HEK293 (cell line): ENCODE data around the gene MCM5.

ENCODE experiments used
- CTCF ChIA-PET: fragments of 350-600 bp; formaldehyde crosslinking; extraction: SDS; loops from one replicate; lab custom pipeline; 2021; ENCODE audit warnings: antibody characterized with exemption; lab: Yijun Ruan, JAX
- POLR2A ChIA-PET: fragments of 300-600 bp; formaldehyde crosslinking; extraction: SDS; loops from one replicate; lab custom pipeline; 2020; ENCODE audit warnings: antibody characterized with exemption, inconsistent platforms; lab: Yijun Ruan, JAX
- H3K27ac ChIP-seq: fragments of 200-500 bp; sonication (Bioruptor generic); 2 replicates; pipeline ENCODE4 v1.5.1; 2014; ENCODE audit warnings: low read depth, low read length, control low read depth, inconsistent platforms; ENCODE audit errors: extremely low read depth
- H3K36me3 ChIP-seq, 2 experiments: fragments of 200-500 bp in 1 of 2; sonication (Bioruptor generic) in 1 of 2; 1 replicate in 1 of 2; 2 replicates in 1 of 2; pipeline ENCODE4 v1.5.1; 2014 to 2017; ENCODE audit warnings: inconsistent platforms in 2 of 2, low read length in 2 of 2; ENCODE audit not compliant: control insufficient read depth in 2 of 2, insufficient read depth in 1 of 2
- H3K4me1 ChIP-seq: fragments of 200-500 bp; sonication (Bioruptor generic); 2 replicates; pipeline ENCODE4 v1.5.1; 2014; ENCODE audit warnings: mild to moderate bottlenecking, low read length, inconsistent platforms; ENCODE audit not compliant: control insufficient read depth, insufficient read depth
- H3K4me3 ChIP-seq: 2 replicates; pipeline ENCODE4 v1.5.1; 2011; ENCODE audit warnings: low read depth, mild to moderate bottlenecking, control low read depth, low read length, moderate library complexity
- H3K9me3 ChIP-seq: fragments of 200-500 bp; sonication (Bioruptor generic); 2 replicates; pipeline ENCODE4 v1.5.1; 2014; ENCODE audit warnings: low read depth, low read length, inconsistent platforms; ENCODE audit not compliant: control insufficient read depth, insufficient read depth
- BCL11A ChIP-seq: fragments of 450-650 bp; formaldehyde crosslinking; IDR thresholded peaks from 2 replicates; pipeline ENCODE4 v1.5.1; 2016; ENCODE audit warnings: low read depth, missing biosample characterization, missing genetic modification characterization
- KLF8 ChIP-seq: fragments of 450-650 bp; formaldehyde crosslinking; IDR thresholded peaks from 2 replicates; pipeline ENCODE4 v1.5.1; 2016; ENCODE audit warnings: missing biosample characterization, missing genetic modification characterization
- SCRT1 ChIP-seq: fragments of 450-650 bp; formaldehyde crosslinking; IDR thresholded peaks from 2 replicates; pipeline ENCODE4 v1.5.1; 2016; ENCODE audit warnings: missing biosample characterization, missing genetic modification characterization, borderline replicate concordance
- SP3 ChIP-seq: fragments of 450-650 bp; formaldehyde crosslinking; IDR thresholded peaks from 2 replicates; pipeline ENCODE4 v1.5.1; 2016; ENCODE audit warnings: missing biosample characterization, missing genetic modification characterization
- YY2 ChIP-seq: fragments of 450-650 bp; formaldehyde crosslinking; IDR thresholded peaks from 2 replicates; pipeline ENCODE4 v1.5.1; 2016; ENCODE audit warnings: missing biosample characterization, missing genetic modification characterization
- ZBTB1 ChIP-seq: fragments of 450-650 bp; formaldehyde crosslinking; IDR thresholded peaks from 2 replicates; pipeline ENCODE4 v1.5.1; 2016; ENCODE audit warnings: missing biosample characterization, missing genetic modification characterization
- ZBTB11 ChIP-seq: fragments of 450-650 bp; formaldehyde crosslinking; conservative IDR thresholded peaks from 2 replicates; pipeline ENCODE4 v1.5.1; 2016; ENCODE audit warnings: low read depth, missing biosample characterization, missing genetic modification characterization
- ZFP69B ChIP-seq: fragments of 450-650 bp; formaldehyde crosslinking; IDR thresholded peaks from 2 replicates; pipeline ENCODE4 v1.5.1; 2016; ENCODE audit warnings: missing biosample characterization, missing genetic modification characterization
- ZNF175 ChIP-seq: fragments of 450-650 bp; formaldehyde crosslinking; IDR thresholded peaks from 2 replicates; pipeline ENCODE4 v1.5.1; 2016; ENCODE audit warnings: missing biosample characterization, missing genetic modification characterization
- ZNF2 ChIP-seq: fragments of 450-650 bp; formaldehyde crosslinking; IDR thresholded peaks from 2 replicates; pipeline ENCODE4 v1.5.1; 2016; ENCODE audit warnings: missing biosample characterization, missing genetic modification characterization
- ZNF350 ChIP-seq: fragments of 450-650 bp; formaldehyde crosslinking; IDR thresholded peaks from 2 replicates; pipeline ENCODE4 v1.5.0; 2017; ENCODE audit warnings: missing biosample characterization, mild to moderate bottlenecking, missing genetic modification characterization
- ZNF449 ChIP-seq: fragments of 450-650 bp; formaldehyde crosslinking; IDR thresholded peaks from 2 replicates; pipeline ENCODE4 v1.5.1; 2017; ENCODE audit warnings: missing biosample characterization, mild to moderate bottlenecking, missing genetic modification characterization, moderate library complexity
- ZNF510 ChIP-seq: fragments of 450-650 bp; formaldehyde crosslinking; IDR thresholded peaks from 2 replicates; pipeline ENCODE4 v1.5.1; 2018; ENCODE audit warnings: mild to moderate bottlenecking, missing genetic modification characterization, missing biosample characterization; ENCODE audit not compliant: insufficient replicate concordance
- ZNF555 ChIP-seq: fragments of 450-650 bp; formaldehyde crosslinking; conservative IDR thresholded peaks from 2 replicates; pipeline ENCODE4 v1.5.1; 2017; ENCODE audit warnings: missing biosample characterization, mild to moderate bottlenecking, missing genetic modification characterization, inconsistent platforms
- ZNF580 ChIP-seq: fragments of 450-650 bp; formaldehyde crosslinking; IDR thresholded peaks from 2 replicates; pipeline ENCODE4 v1.5.1; 2016; ENCODE audit warnings: missing biosample characterization, missing genetic modification characterization
- TF ChIP-seq, protein P1 (sequence below): fragments of 450-650 bp; formaldehyde crosslinking; IDR thresholded peaks from 2 replicates; pipeline ENCODE4 v1.5.1; 2016; ENCODE audit warnings: missing biosample characterization, missing genetic modification characterization
- TF ChIP-seq, protein P2 (sequence below): fragments of 450-650 bp; formaldehyde crosslinking; IDR thresholded peaks from 2 replicates; pipeline ENCODE4 v1.5.1; 2016; ENCODE audit warnings: missing biosample characterization, missing genetic modification characterization

The MCM5 gene

GRCh38 chr22:35418731-35419130, 18.8 kb downstream of the MCM5 start (continued):
- TF ChIP-seq ZBTB11 (no peak), ZNF580 (tag by site-specific recombination) (no peak), ZNF510 (no peak), SP3 (tag by site-specific recombination) (no peak), YY2 (no peak), ZNF175 (tag by site-specific recombination) (no peak), ZNF350 (tag by site-specific recombination) (no peak), BCL11A (tag by site-specific recombination) (no peak), ZNF555 (tag by site-specific recombination) (no peak), KLF8 (tag by site-specific recombination) (no peak), ZNF2 (tag by site-specific recombination) (no peak)
- TF ChIP-seq, protein P1, sequence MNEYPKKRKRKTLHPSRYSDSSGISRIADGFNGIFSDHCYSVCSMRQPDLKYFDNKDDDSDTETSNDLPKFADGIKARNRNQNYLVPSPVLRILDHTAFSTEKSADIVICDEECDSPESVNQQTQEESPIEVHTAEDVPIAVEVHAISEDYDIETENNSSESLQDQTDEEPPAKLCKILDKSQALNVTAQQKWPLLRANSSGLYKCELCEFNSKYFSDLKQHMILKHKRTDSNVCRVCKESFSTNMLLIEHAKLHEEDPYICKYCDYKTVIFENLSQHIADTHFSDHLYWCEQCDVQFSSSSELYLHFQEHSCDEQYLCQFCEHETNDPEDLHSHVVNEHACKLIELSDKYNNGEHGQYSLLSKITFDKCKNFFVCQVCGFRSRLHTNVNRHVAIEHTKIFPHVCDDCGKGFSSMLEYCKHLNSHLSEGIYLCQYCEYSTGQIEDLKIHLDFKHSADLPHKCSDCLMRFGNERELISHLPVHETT, result no peak
- TF ChIP-seq, protein P2, sequence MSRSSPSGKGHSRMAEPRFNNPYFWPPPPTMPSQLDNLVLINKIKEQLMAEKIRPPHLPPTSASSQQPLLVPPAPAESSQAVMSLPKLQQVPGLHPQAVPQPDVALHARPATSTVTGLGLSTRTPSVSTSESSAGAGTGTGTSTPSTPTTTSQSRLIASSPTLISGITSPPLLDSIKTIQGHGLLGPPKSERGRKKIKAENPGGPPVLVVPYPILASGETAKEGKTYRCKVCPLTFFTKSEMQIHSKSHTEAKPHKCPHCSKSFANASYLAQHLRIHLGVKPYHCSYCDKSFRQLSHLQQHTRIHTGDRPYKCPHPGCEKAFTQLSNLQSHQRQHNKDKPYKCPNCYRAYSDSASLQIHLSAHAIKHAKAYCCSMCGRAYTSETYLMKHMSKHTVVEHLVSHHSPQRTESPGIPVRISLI (tag by site-specific recombination), result no peak

DNA sequence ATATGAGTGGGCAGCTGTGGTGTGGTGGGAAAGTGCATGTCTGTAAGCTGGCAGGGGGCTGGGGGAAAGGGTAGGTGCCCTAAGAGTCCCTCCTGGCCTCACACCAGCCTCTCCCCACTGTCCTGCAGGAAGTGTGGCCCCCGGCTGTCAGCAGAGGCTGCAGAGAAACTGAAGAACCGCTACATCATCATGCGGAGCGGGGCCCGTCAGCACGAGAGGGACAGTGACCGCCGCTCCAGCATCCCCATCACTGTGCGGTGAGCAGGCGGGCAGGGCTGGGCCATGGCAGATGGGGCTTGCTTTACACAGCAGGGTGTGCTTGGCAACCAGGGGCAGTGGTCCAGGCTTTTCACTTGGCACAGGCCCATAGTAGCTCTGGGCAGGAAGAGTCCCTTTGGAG, 19.8 kb downstream of the MCM5 start:
- TF ChIP-seq SCRT1 (no peak), ZBTB1 (tag by site-specific recombination) (no peak), ZNF449 (tag by site-specific recombination) (no peak), ZFP69B (tag by site-specific recombination) (no peak)
- ChIA-PET POLR2A (interaction anchor here (0.9 to 1.8 kb wide), 3 partner anchors 9 to 69 kb away, joined by 3 to 8 read pairs (median 3); no protein-coding TSS in a partner anchor), CTCF (interaction anchor here (0.6 to 1.5 kb wide), 6 partner anchors 11 to 448 kb away, joined by 3 to 7 read pairs (median 4); no protein-coding TSS in a partner anchor)
- H3K4me3 ChIP-seq, result no peak overlapping the region
- H3K36me3 ChIP-seq, result peaks cover 51 to 97% of the 10 kb centered on the region in 2 experiments
- H3K27ac ChIP-seq, result no peak overlapping the region
- no peaks in the 10 kb centered on the region for H3K4me1 ChIP-seq
- H3K9me3 ChIP-seq, result no peaks in the 10 kb centered on the region
